Measurements from ENCODE around the gene TMEM154. TPM values are rescaled to one million over a fixed set of nuclear protein-coding genes. Genes with fewer than 3 reads are reported as not detected.

TMEM154 gene
- total RNA-seq, 5 donors from 2014 or later (not counting 1 experiment from before 2014, with no cell fraction given): 19.3 to 28.5 (median 24.6) TPM

GRCh38 chr4:152708361-152708760 lies 28.6 kb upstream of the TMEM154 start:
- WGBS (ENCODE audit: insufficient coverage): 100% methylated on average over 1 of the region's 1 CpG
- peaks cover 3 to 6% of the 10 kb centered on the region in 2 donors for H3K27me3 Mint-ChIP-seq

GRCh38 chr4:152707632-152708031 lies 27.8 kb upstream of the TMEM154 start:
- no peaks in the 10 kb centered on the region for H3K36me3 ChIP-seq (ENCODE audit: control insufficient read depth in 2 of 2, extremely low read depth in 1 of 2, insufficient read depth in 1 of 2, low read length in 1 of 2)
- WGBS (ENCODE audit: insufficient coverage): 80% methylated on average over 3 of the region's 5 CpGs
- DNase-seq (no peak), ATAC-seq (replicated peaks in 1 of 4) (no peak)
- H3K4me1 Mint-ChIP-seq: no peaks in the 10 kb centered on the region
- H3K27ac Mint-ChIP-seq: no peak overlapping the region
- H3K4me3 ChIP-seq (ENCODE audit: control insufficient read depth in 1 of 2, extremely low read depth in 1 of 2, low read length in 1 of 2): no peak overlapping the region
- ChIA-PET POLR2A (no interaction called here), CTCF (no interaction called here)
- no peak overlapping the region for H3K27ac ChIP-seq (ENCODE audit: low read length)
- H3K36me3 Mint-ChIP-seq: peaks cover 8% of the 10 kb centered on the region
- H3K9me3 ChIP-seq: no peaks in the 10 kb centered on the region
- H3K27me3 Mint-ChIP-seq: peaks cover 3 to 8% of the 10 kb centered on the region in 2 donors
- no peaks in the 10 kb centered on the region for H3K27me3 ChIP-seq (replicated peaks in 1 of 2; ENCODE audit: control insufficient read depth in 2 of 2, extremely low read depth in 1 of 2, insufficient read depth in 2 of 2, low read length in 1 of 2)
- H3K4me1 ChIP-seq (ENCODE audit: control insufficient read depth in 1 of 2, extremely low read depth in 1 of 2, insufficient read depth in 2 of 2, low read length in 2 of 2): no peaks in the 10 kb centered on the region
- H3K9me3 Mint-ChIP-seq: peaks cover 4 to 13% (median 13%) of the 10 kb centered on the region in 3 donors
- H3K4me3 Mint-ChIP-seq: no peak overlapping the region

More at GRCh38 chr4:152708361-152708760, 28.6 kb upstream of the TMEM154 start:
- Histone ChIP-seq H3K9me3 (no peaks in the 10 kb centered on the region), H3K36me3 (ENCODE audit: control insufficient read depth in 2 of 2, extremely low read depth in 1 of 2, insufficient read depth in 1 of 2, low read length in 1 of 2) (no peaks in the 10 kb centered on the region), H3K27me3 (replicated peaks in 1 of 2; ENCODE audit: control insufficient read depth in 2 of 2, extremely low read depth in 1 of 2, insufficient read depth in 2 of 2, low read length in 1 of 2) (no peaks in the 10 kb centered on the region), H3K27ac (ENCODE audit: low read length) (no peak overlapping the region), H3K4me3 (ENCODE audit: control insufficient read depth in 1 of 2, extremely low read depth in 1 of 2, low read length in 1 of 2) (no peak overlapping the region), H3K4me1 (ENCODE audit: control insufficient read depth in 1 of 2, extremely low read depth in 1 of 2, insufficient read depth in 2 of 2, low read length in 2 of 2) (no peaks in the 10 kb centered on the region)
- Mint-ChIP-seq H3K36me3 (peaks cover 8% of the 10 kb centered on the region), H3K27ac (no peak overlapping the region), H3K4me1 (no peaks in the 10 kb centered on the region), H3K9me3 (peaks cover 4 to 13% (median 10%) of the 10 kb centered on the region in 3 donors), H3K4me3 (no peak overlapping the region)
- CTCF ChIA-PET: no interaction called here
- POLR2A ChIA-PET: no interaction called here
- DNase-seq (no peak), ATAC-seq (replicated peaks in 1 of 4) (no peak)

DNA sequence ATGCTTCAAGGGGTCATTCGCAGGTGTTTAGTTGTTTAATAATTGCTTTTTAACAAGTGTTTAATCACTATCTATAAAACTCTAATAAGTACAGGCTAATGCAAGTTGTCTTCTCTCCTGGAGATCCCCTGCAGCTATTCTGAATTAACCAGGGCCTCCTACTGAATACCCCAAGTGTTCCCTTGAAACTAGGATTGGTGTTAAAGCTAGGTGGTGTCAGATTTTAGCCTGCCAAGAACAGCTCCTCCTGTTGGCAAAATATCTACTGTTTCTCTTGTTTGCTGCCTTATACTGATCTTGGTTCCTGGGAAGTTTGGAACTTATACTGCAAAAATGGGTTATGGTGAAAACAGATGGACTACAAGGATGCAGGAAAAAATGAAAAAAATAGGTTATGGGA lies 26.1 kb upstream of the TMEM154 start:
- DNase-seq: no peak

GRCh38 chr4:152704788-152705187 lies 25.0 kb upstream of the TMEM154 start:
- POLR2A ChIA-PET: no interaction called here
- no peak overlapping the region for H3K27ac Mint-ChIP-seq
- H3K36me3 ChIP-seq (ENCODE audit: control insufficient read depth in 2 of 2, extremely low read depth in 1 of 2, insufficient read depth in 1 of 2, low read length in 1 of 2): no peaks in the 10 kb centered on the region
- H3K4me1 ChIP-seq (ENCODE audit: control insufficient read depth in 1 of 2, extremely low read depth in 1 of 2, insufficient read depth in 2 of 2, low read length in 2 of 2): no peaks in the 10 kb centered on the region
- H3K9me3 ChIP-seq: no peaks in the 10 kb centered on the region
- no peak overlapping the region for H3K4me3 Mint-ChIP-seq
- H3K36me3 Mint-ChIP-seq: peaks cover 8% of the 10 kb centered on the region
- ATAC-seq (replicated peaks in 1 of 4) (no peak), DNase-seq (no peak)
- no peak overlapping the region for H3K27ac ChIP-seq (ENCODE audit: low read length)
- WGBS (ENCODE audit: insufficient coverage): 86% methylated on average over 1 of the region's 1 CpG
- peaks cover 8% of the 10 kb centered on the region in 2 donors for H3K27me3 Mint-ChIP-seq
- CTCF ChIA-PET: no interaction called here
- no peaks in the 10 kb centered on the region for H3K4me1 Mint-ChIP-seq
- peaks cover 4 to 13% (median 13%) of the 10 kb centered on the region in 3 donors for H3K9me3 Mint-ChIP-seq
- no peaks in the 10 kb centered on the region for H3K27me3 ChIP-seq (replicated peaks in 1 of 2; ENCODE audit: control insufficient read depth in 2 of 2, extremely low read depth in 1 of 2, insufficient read depth in 2 of 2, low read length in 1 of 2)
- H3K4me3 ChIP-seq (ENCODE audit: control insufficient read depth in 1 of 2, extremely low read depth in 1 of 2, low read length in 1 of 2): no peak overlapping the region

More for the DNA sequence above, 26.1 kb upstream of the TMEM154 start:
- CTCF ChIA-PET: no interaction called here
- H3K27me3 Mint-ChIP-seq: peaks cover 8% of the 10 kb centered on the region in 2 donors
- POLR2A ChIA-PET: no interaction called here
- H3K27ac Mint-ChIP-seq: no peak overlapping the region
- Histone ChIP-seq H3K36me3 (ENCODE audit: control insufficient read depth in 2 of 2, extremely low read depth in 1 of 2, insufficient read depth in 1 of 2, low read length in 1 of 2) (no peaks in the 10 kb centered on the region), H3K4me3 (ENCODE audit: control insufficient read depth in 1 of 2, extremely low read depth in 1 of 2, low read length in 1 of 2) (no peak overlapping the region), H3K4me1 (ENCODE audit: control insufficient read depth in 1 of 2, extremely low read depth in 1 of 2, insufficient read depth in 2 of 2, low read length in 2 of 2) (no peaks in the 10 kb centered on the region), H3K9me3 (no peaks in the 10 kb centered on the region), H3K27me3 (replicated peaks in 1 of 2; ENCODE audit: control insufficient read depth in 2 of 2, extremely low read depth in 1 of 2, insufficient read depth in 2 of 2, low read length in 1 of 2) (no peaks in the 10 kb centered on the region), H3K27ac (ENCODE audit: low read length) (no peak overlapping the region)
- peaks cover 4 to 13% (median 13%) of the 10 kb centered on the region in 3 donors for H3K9me3 Mint-ChIP-seq
- WGBS (ENCODE audit: insufficient coverage): no CpG with 5 or more reads among the region's 1 CpG
- H3K36me3 Mint-ChIP-seq: peaks cover 8% of the 10 kb centered on the region
- ATAC-seq (replicated peaks in 1 of 4): no peak
- no peak overlapping the region for H3K4me3 Mint-ChIP-seq
- H3K4me1 Mint-ChIP-seq: no peaks in the 10 kb centered on the region

DNA sequence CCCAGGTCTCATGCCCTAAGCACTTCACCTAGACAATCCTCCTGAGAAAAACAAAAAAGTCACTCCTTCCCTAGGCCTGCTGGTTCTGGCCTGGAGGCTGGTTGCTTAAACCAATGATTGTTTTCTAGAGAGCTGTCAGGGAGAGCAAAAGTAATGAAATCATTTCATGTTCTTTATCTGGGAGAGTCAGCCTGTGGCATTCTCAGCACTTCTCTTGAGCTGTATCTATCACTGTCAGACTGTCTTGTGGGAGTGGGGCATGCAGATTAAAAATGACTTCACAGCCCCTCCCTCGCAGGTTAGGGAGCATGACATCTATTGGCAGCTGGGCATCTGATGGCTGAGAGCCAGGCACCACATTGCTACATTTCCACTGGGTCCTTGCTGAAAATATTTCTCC lies 20.4 kb upstream of the TMEM154 start:
- no peak for ATAC-seq (replicated peaks in 1 of 4)
- H3K4me3 Mint-ChIP-seq: no peak overlapping the region
- H3K4me3 ChIP-seq (ENCODE audit: control insufficient read depth in 1 of 2, extremely low read depth in 1 of 2, low read length in 1 of 2): no peak overlapping the region
- ChIA-PET POLR2A (no interaction called here), CTCF (interaction anchor here in 1 of 2 donors (0.6 kb wide), 2 partner anchors 120 to 233 kb away, joined by 5 to 7 read pairs; no protein-coding TSS in a partner anchor)
- 86% methylated on average over 1 of the region's 1 CpG for WGBS (ENCODE audit: insufficient coverage)
- H3K27me3 Mint-ChIP-seq: peaks cover 6 to 8% of the 10 kb centered on the region in 2 donors
- H3K36me3 ChIP-seq (ENCODE audit: control insufficient read depth in 2 of 2, extremely low read depth in 1 of 2, insufficient read depth in 1 of 2, low read length in 1 of 2): no peaks in the 10 kb centered on the region
- no peak overlapping the region for H3K27ac ChIP-seq (ENCODE audit: low read length)
- no peak for DNase-seq
- H3K9me3 Mint-ChIP-seq: peaks cover 4 to 10% (median 9%) of the 10 kb centered on the region in 3 donors
- H3K36me3 Mint-ChIP-seq: peaks cover 6% of the 10 kb centered on the region
- no peaks in the 10 kb centered on the region for H3K9me3 ChIP-seq
- peaks cover 0 to 5% of the 10 kb centered on the region in 2 experiments for H3K4me1 ChIP-seq (ENCODE audit: control insufficient read depth in 1 of 2, extremely low read depth in 1 of 2, insufficient read depth in 2 of 2, low read length in 2 of 2)
- H3K4me1 Mint-ChIP-seq: peaks cover 0 to 19% (median 15%) of the 10 kb centered on the region in 3 donors
- H3K27me3 ChIP-seq (replicated peaks in 1 of 2; ENCODE audit: control insufficient read depth in 2 of 2, extremely low read depth in 1 of 2, insufficient read depth in 2 of 2, low read length in 1 of 2): no peaks in the 10 kb centered on the region
- no peak overlapping the region for H3K27ac Mint-ChIP-seq

GRCh38 chr4:152699313-152699712 lies 19.5 kb upstream of the TMEM154 start:
- ATAC-seq (replicated peaks in 1 of 4) (no peak), DNase-seq (no peak)
- Mint-ChIP-seq H3K27ac (no peak overlapping the region), H3K4me3 (no peak overlapping the region), H3K9me3 (peaks cover 0 to 4% (median under 1%) of the 10 kb centered on the region in 3 donors), H3K4me1 (peaks cover 0 to 19% (median 15%) of the 10 kb centered on the region in 3 donors), H3K27me3 (peaks cover 4 to 5% of the 10 kb centered on the region in 2 donors), H3K36me3 (no peaks in the 10 kb centered on the region)
- WGBS (ENCODE audit: insufficient coverage): no CpG with 5 or more reads among the region's 4 CpGs
- ChIA-PET POLR2A (no interaction called here), CTCF (interaction anchor here in 1 of 2 donors (0.6 kb wide), 1 partner anchor 119 kb away, joined by 7 read pairs; no protein-coding TSS in a partner anchor)
- H3K9me3 ChIP-seq: no peaks in the 10 kb centered on the region
- no peaks in the 10 kb centered on the region for H3K36me3 ChIP-seq (ENCODE audit: control insufficient read depth in 2 of 2, extremely low read depth in 1 of 2, insufficient read depth in 1 of 2, low read length in 1 of 2)
- peaks cover 0 to 5% of the 10 kb centered on the region in 2 experiments for H3K4me1 ChIP-seq (ENCODE audit: control insufficient read depth in 1 of 2, extremely low read depth in 1 of 2, insufficient read depth in 2 of 2, low read length in 2 of 2)
- H3K4me3 ChIP-seq (ENCODE audit: control insufficient read depth in 1 of 2, extremely low read depth in 1 of 2, low read length in 1 of 2): no peak overlapping the region
- no peaks in the 10 kb centered on the region for H3K27me3 ChIP-seq (replicated peaks in 1 of 2; ENCODE audit: control insufficient read depth in 2 of 2, extremely low read depth in 1 of 2, insufficient read depth in 2 of 2, low read length in 1 of 2)
- no peak overlapping the region for H3K27ac ChIP-seq (ENCODE audit: low read length)
